Activated naive CD4-positive, alpha-beta T cell treated with anti-CD3 and anti-CD28 coated beads for 36 hours (primary cell): Measurements from ENCODE around the gene TDP2. TPM values are rescaled to one million over a fixed set of nuclear protein-coding genes. Genes with fewer than 3 reads are reported as not detected.
"Not testable (repeated sequence)": the region's sequence is repeated elsewhere in the genome, so short reads cannot be mapped to it uniquely, and the experiment has no call there.

Experiments used
- CTCF ChIA-PET: fragments of 350-600 bp; sonication (Branson Sonifier 250); formaldehyde crosslinking; loops from one replicate; lab custom pipeline; 2021; ENCODE audit warnings: antibody characterized with exemption; lab: Charles Lee
- DNase-seq: peaks from one replicate; pipeline ENCODE4 v3.0.0-alpha.2; 2020
- H3K27ac Mint-ChIP-seq: one replicate; pipeline ENCODE4 v1.8.0; 2021; ENCODE audit warnings: mild to moderate bottlenecking, mixed read lengths
- H3K27me3 Mint-ChIP-seq: one replicate; pipeline ENCODE4 v1.8.0; 2021; ENCODE audit warnings: low read depth, mixed read lengths
- H3K36me3 Mint-ChIP-seq: one replicate; pipeline ENCODE4 v1.8.0; 2021; ENCODE audit warnings: low read depth, mixed read lengths
- H3K4me1 Mint-ChIP-seq: one replicate; pipeline ENCODE4 v1.8.0; 2021; ENCODE audit warnings: low read depth, mixed read lengths
- H3K4me3 Mint-ChIP-seq: one replicate; pipeline ENCODE4 v1.8.0; 2021; ENCODE audit warnings: mild to moderate bottlenecking, moderate library complexity, mixed read lengths
- H3K9me3 Mint-ChIP-seq: one replicate; pipeline ENCODE4 v1.8.0; 2021; ENCODE audit warnings: mixed read lengths
- intact Hi-C: fragments of 100-400 bp; cut with micrococcal nuclease; formaldehyde crosslinking; loops from one replicate; pipeline ENCODE4 v1.15.1; 2023
- total RNA-seq, 2 experiments: library from RNA; stranded (reverse); gene quantifications; one replicate each; pipeline ENCODE4 v1.2.3, GENCODE V29; 2021

The TDP2 gene
- total RNA-seq, 2 experiments from 2014 or later, result 41.5 to 44.2 TPM

GRCh38 chr6:24692848-24693592, 26.3 kb upstream of the TDP2 start:
- Mint-ChIP-seq H3K4me3 (no peak overlapping the region), H3K27ac (no peak overlapping the region), H3K36me3 (no peaks in the 10 kb centered on the region), H3K27me3 (no peaks in the 10 kb centered on the region), H3K9me3 (no peaks in the 10 kb centered on the region), H3K4me1 (peaks cover 35% of the 10 kb centered on the region)
- CTCF ChIA-PET, result interaction anchor here (1.3 to 9.3 kb wide), 2 partner anchors 23 to 112 kb away, joined by 3 to 100 read pairs; no protein-coding TSS in a partner anchor
- no peak for DNase-seq
- intact Hi-C loops, result no loop called here

GRCh38 chr6:24692415-24692814, 25.7 kb upstream of the TDP2 start:
- peaks cover 32% of the 10 kb centered on the region for H3K4me1 Mint-ChIP-seq
- H3K9me3 Mint-ChIP-seq, result no peaks in the 10 kb centered on the region
- intact Hi-C loops, result no loop called here
- H3K4me3 Mint-ChIP-seq, result no peak overlapping the region
- no peaks in the 10 kb centered on the region for H3K27me3 Mint-ChIP-seq
- H3K27ac Mint-ChIP-seq, result no peak overlapping the region
- DNase-seq, result no peak
- CTCF ChIA-PET, result interaction anchor here (1.3 to 9.3 kb wide), 2 partner anchors 23 to 112 kb away, joined by 3 to 100 read pairs; no protein-coding TSS in a partner anchor
- no peaks in the 10 kb centered on the region for H3K36me3 Mint-ChIP-seq

GRCh38 chr6:24692003-24692402, 25.3 kb upstream of the TDP2 start:
- H3K4me3 Mint-ChIP-seq, result no peak overlapping the region
- H3K27ac Mint-ChIP-seq, result no peak overlapping the region
- H3K9me3 Mint-ChIP-seq, result no peaks in the 10 kb centered on the region
- CTCF ChIA-PET, result interaction anchor here (1.1 to 9.3 kb wide), 3 partner anchors 22 to 111 kb away, joined by 3 to 100 read pairs (median 5); no protein-coding TSS in a partner anchor
- no peaks in the 10 kb centered on the region for H3K36me3 Mint-ChIP-seq
- DNase-seq, result no peak
- intact Hi-C loops, result no loop called here
- H3K27me3 Mint-ChIP-seq, result no peaks in the 10 kb centered on the region
- peaks cover 32% of the 10 kb centered on the region for H3K4me1 Mint-ChIP-seq

GRCh38 chr6:24691550-24691949, 24.9 kb upstream of the TDP2 start:
- Mint-ChIP-seq H3K4me1 (peaks cover 32% of the 10 kb centered on the region), H3K36me3 (no peaks in the 10 kb centered on the region), H3K27me3 (no peaks in the 10 kb centered on the region), H3K4me3 (no peak overlapping the region), H3K27ac (no peak overlapping the region), H3K9me3 (no peaks in the 10 kb centered on the region)
- intact Hi-C loops, result no loop called here
- no peak for DNase-seq
- CTCF ChIA-PET, result interaction anchor here (1.1 to 9.3 kb wide), 2 partner anchors 106 to 111 kb away, joined by 5 to 100 read pairs; no protein-coding TSS in a partner anchor

- peaks cover 24% of the 10 kb centered on the region for H3K4me1 Mint-ChIP-seq
- CTCF ChIA-PET, result interaction anchor here (2.1 to 9.3 kb wide), 2 partner anchors 108 to 110 kb away, joined by 15 to 100 read pairs; no protein-coding TSS in a partner anchor
- no peak overlapping the region for H3K27ac Mint-ChIP-seq
- DNase-seq, result no peak
- H3K36me3 Mint-ChIP-seq, result no peaks in the 10 kb centered on the region
- no peak overlapping the region for H3K4me3 Mint-ChIP-seq
- intact Hi-C loops, result no loop called here
- no peaks in the 10 kb centered on the region for H3K27me3 Mint-ChIP-seq
- H3K9me3 Mint-ChIP-seq, result no peaks in the 10 kb centered on the region
Observed at GRCh38 chr6:24690593-24690992, 23.9 kb upstream of the TDP2 start.

GRCh38 chr6:24689964-24690363, 23.3 kb upstream of the TDP2 start:
- H3K27ac Mint-ChIP-seq, result no peak overlapping the region
- CTCF ChIA-PET, result interaction anchor here (0.9 to 2.1 kb wide), 2 partner anchors 107 to 821 kb away, joined by 3 to 15 read pairs; no protein-coding TSS in a partner anchor
- H3K27me3 Mint-ChIP-seq, result no peaks in the 10 kb centered on the region
- intact Hi-C loops, result no loop called here
- no peak overlapping the region for H3K4me3 Mint-ChIP-seq
- H3K36me3 Mint-ChIP-seq, result no peaks in the 10 kb centered on the region
- no peaks in the 10 kb centered on the region for H3K9me3 Mint-ChIP-seq
- peaks cover 22% of the 10 kb centered on the region for H3K4me1 Mint-ChIP-seq
- DNase-seq, result no peak

- intact Hi-C loops, result no loop called here
- Mint-ChIP-seq H3K36me3 (no peaks in the 10 kb centered on the region), H3K27ac (no peak overlapping the region), H3K9me3 (no peaks in the 10 kb centered on the region), H3K4me1 (peaks cover 14% of the 10 kb centered on the region), H3K4me3 (no peak overlapping the region), H3K27me3 (no peaks in the 10 kb centered on the region)
- DNase-seq, result no peak
- CTCF ChIA-PET, result interaction anchor here (0.6 kb wide), 1 partner anchor 20 kb away, joined by 3 read pairs; the partner anchor contains the start of genes ACOT13 and TDP2
Observed at GRCh38 chr6:24686946-24687345, 20.2 kb upstream of the TDP2 start.

- no peaks in the 10 kb centered on the region for H3K27me3 Mint-ChIP-seq
- intact Hi-C loops, result no loop called here
- CTCF ChIA-PET, result interaction anchor here (0.6 kb wide), 1 partner anchor 19 kb away, joined by 3 read pairs; the partner anchor contains the start of genes ACOT13 and TDP2
- H3K27ac Mint-ChIP-seq, result no peak overlapping the region
- no peaks in the 10 kb centered on the region for H3K36me3 Mint-ChIP-seq
- no peaks in the 10 kb centered on the region for H3K9me3 Mint-ChIP-seq
- no peak for DNase-seq
- H3K4me3 Mint-ChIP-seq, result no peak overlapping the region
- peaks cover 8% of the 10 kb centered on the region for H3K4me1 Mint-ChIP-seq
Observed at GRCh38 chr6:24686408-24686807, 19.7 kb upstream of the TDP2 start.

GRCh38 chr6:24683297-24684296, 16.9 kb upstream of the TDP2 start:
- Mint-ChIP-seq H3K4me1 (no peaks in the 10 kb centered on the region), H3K9me3 (no peaks in the 10 kb centered on the region), H3K4me3 (no peak overlapping the region), H3K27me3 (no peaks in the 10 kb centered on the region), H3K36me3 (no peaks in the 10 kb centered on the region), H3K27ac (no peak overlapping the region)
- no peak for DNase-seq
- CTCF ChIA-PET, result interaction anchor here (0.7 to 1.0 kb wide), 2 partner anchors 102 to 104 kb away, joined by 3 read pairs; no protein-coding TSS in a partner anchor
- intact Hi-C loops, result no loop called here

GRCh38 chr6:24680582-24680981, 13.9 kb upstream of the TDP2 start:
- H3K4me3 Mint-ChIP-seq, result no peak overlapping the region
- H3K27ac Mint-ChIP-seq, result no peak overlapping the region
- no peaks in the 10 kb centered on the region for H3K4me1 Mint-ChIP-seq
- intact Hi-C loops, result no loop called here
- no peaks in the 10 kb centered on the region for H3K9me3 Mint-ChIP-seq
- CTCF ChIA-PET, result no interaction called here
- no peaks in the 10 kb centered on the region for H3K27me3 Mint-ChIP-seq
- H3K36me3 Mint-ChIP-seq, result peaks cover under 1% of the 10 kb centered on the region
- no peak for DNase-seq

GRCh38 chr6:24678792-24679352, 12.2 kb upstream of the TDP2 start:
- CTCF ChIA-PET, result interaction anchor here (0.7 kb wide), 1 partner anchor 348 kb away, joined by 6 read pairs; no protein-coding TSS in a partner anchor
- not testable (repeated sequence) for DNase-seq

More at GRCh38 chr6:24678792-24679352, 12.2 kb upstream of the TDP2 start:
- peaks cover 13% of the 10 kb centered on the region for H3K36me3 Mint-ChIP-seq
- H3K4me3 Mint-ChIP-seq, H3K27me3 Mint-ChIP-seq, H3K9me3 Mint-ChIP-seq, H3K4me1 Mint-ChIP-seq, intact Hi-C loops, H3K27ac Mint-ChIP-seq: not testable (repeated sequence)
